ENCODE measurements around the gene CPXM2.

Gene CPXM2

DNA sequence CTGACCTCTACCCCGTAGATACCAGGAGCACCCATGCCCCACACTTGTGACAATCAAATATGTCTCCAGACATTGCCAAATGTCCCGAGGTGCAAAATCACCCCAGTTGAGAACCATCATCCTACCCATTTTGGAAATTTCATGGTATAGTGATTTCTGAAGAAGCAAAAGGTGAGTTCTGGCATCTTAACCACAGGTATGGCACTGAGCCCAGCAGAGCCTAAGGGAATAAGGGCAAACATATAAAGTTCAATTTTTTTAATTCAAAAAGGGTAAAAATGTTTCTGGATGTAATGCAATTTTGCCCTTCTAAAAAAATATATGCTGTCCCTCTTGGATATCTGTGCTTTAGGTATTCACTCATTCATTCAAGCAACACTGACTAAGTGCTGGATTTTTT is 30.5 kb upstream of the CPXM2 start:
- H3K4me1 ChIP-seq = no peaks in the 10 kb centered on the region
- peaks cover 0 to 18% of the 10 kb centered on the region in 2 donors for H3K27me3 ChIP-seq
- H3K36me3 ChIP-seq = no peaks in the 10 kb centered on the region
- no peak for DNase-seq
- TF ChIP-seq, protein P1, sequence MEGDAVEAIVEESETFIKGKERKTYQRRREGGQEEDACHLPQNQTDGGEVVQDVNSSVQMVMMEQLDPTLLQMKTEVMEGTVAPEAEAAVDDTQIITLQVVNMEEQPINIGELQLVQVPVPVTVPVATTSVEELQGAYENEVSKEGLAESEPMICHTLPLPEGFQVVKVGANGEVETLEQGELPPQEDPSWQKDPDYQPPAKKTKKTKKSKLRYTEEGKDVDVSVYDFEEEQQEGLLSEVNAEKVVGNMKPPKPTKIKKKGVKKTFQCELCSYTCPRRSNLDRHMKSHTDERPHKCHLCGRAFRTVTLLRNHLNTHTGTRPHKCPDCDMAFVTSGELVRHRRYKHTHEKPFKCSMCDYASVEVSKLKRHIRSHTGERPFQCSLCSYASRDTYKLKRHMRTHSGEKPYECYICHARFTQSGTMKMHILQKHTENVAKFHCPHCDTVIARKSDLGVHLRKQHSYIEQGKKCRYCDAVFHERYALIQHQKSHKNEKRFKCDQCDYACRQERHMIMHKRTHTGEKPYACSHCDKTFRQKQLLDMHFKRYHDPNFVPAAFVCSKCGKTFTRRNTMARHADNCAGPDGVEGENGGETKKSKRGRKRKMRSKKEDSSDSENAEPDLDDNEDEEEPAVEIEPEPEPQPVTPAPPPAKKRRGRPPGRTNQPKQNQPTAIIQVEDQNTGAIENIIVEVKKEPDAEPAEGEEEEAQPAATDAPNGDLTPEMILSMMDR (IDR thresholded peaks at IDR 0.05) = no peak
- intact Hi-C loops (cut with DNase I; ENCODE audit: low total_unique reads) = no loop called here
- H3K4me3 ChIP-seq = no peak overlapping the region
- H3K27ac ChIP-seq = no peak overlapping the region
- H3K9me3 ChIP-seq = peaks cover 0 to 13% (median 10%) of the 10 kb centered on the region in 3 donors

DNA sequence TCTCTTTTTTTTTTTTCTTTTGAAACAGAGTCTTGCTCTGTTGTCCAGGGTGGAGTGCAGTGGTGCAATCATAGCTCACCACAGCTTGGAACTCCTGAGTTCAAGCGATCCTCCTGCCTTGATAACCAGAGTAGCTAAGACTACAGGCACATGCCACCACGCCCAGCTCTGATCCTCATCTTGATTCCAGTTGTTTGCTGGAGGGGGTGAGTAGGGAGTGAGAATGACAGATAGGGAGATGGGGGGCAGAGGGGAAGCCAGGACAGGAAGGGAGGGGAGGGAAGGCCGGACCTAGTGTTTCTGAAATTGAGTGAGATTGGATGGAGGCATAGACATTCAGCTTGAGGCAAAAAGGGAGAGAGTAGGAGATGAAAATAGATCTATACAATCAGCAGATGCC is 25.2 kb upstream of the CPXM2 start:
- H3K27ac ChIP-seq = no peak overlapping the region
- H3K36me3 ChIP-seq = no peaks in the 10 kb centered on the region
- H3K4me3 ChIP-seq = no peak overlapping the region
- DNase-seq = no peak
- peaks cover 0 to 13% (median 10%) of the 10 kb centered on the region in 3 donors for H3K9me3 ChIP-seq
- intact Hi-C loops (cut with DNase I; ENCODE audit: low total_unique reads) = no loop called here
- TF ChIP-seq, protein P1 (IDR thresholded peaks at IDR 0.05) = no peak
- H3K27me3 ChIP-seq = peaks cover 0 to 37% of the 10 kb centered on the region in 2 donors
- H3K4me1 ChIP-seq = peaks cover 0 to 14% (median 11%) of the 10 kb centered on the region in 4 donors

DNA sequence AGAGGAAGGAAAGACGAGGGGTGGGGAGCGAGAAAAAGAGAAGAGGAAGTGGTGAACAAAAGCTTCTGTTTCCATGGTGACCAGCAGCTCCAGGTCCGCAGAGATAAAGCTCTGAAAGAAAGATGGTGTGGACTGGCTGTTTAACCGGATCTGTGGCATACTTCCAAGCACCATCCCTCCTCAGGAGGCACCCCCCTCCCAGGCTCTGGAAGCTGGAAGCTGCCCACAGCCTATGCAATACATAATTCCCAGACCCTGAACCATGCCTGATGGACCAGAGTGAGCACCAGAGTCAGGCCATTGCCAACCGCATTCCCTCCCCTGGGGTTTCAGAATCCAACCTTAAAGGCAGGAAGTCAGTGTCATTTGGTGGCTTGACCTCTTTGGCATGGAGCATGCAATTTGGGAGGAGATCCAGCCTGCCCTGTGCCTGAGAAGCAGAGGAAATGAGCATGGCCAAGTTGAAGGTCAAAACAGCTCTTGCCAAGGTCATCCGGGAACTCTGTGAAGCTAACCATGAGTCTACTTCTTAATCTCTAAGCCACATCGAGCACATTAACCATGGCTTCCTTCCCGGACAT is 22.2 kb upstream of the CPXM2 start:
- TF ChIP-seq, protein P1 (IDR thresholded peaks at IDR 0.05) = no peak
- Histone ChIP-seq H3K9me3 (peaks cover 0 to under 1% (median 0%) of the 10 kb centered on the region in 3 donors), H3K36me3 (no peaks in the 10 kb centered on the region), H3K27me3 (peaks cover 0 to 49% of the 10 kb centered on the region in 2 donors), H3K4me1 (peaks cover 0 to 16% (median 14%) of the 10 kb centered on the region in 4 donors), H3K27ac (no peak overlapping the region), H3K4me3 (no peak overlapping the region)
- intact Hi-C loops (cut with DNase I; ENCODE audit: low total_unique reads) = no loop called here
- peak; percentile 31 to 77 for DNase-seq

DNA sequence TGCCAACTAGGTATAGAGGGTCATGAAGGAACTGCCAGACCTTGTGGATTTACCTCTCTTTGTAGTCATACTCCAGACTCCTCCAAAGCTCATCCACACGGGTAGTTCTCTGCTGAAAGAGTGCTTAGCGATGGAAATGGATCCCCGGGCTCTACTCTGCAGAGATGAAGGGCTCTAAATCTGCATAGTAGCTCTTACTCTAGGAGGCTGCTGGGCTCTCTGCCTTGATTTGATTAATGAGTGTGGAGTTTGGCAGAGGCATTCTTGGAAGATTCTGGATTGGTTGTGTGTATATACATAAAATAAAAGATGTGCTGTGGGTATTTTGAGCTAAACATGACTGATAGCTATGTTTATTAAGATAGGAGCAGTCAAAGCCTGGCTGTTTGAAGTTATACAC is 21.3 kb upstream of the CPXM2 start:
- H3K4me1 ChIP-seq = peaks cover 0 to 16% (median 14%) of the 10 kb centered on the region in 4 donors
- no peak overlapping the region for H3K4me3 ChIP-seq
- H3K27me3 ChIP-seq = peaks cover 0 to 51% of the 10 kb centered on the region in 2 donors
- DNase-seq = no peak
- no peak overlapping the region for H3K27ac ChIP-seq
- intact Hi-C loops (cut with DNase I; ENCODE audit: low total_unique reads) = no loop called here
- H3K9me3 ChIP-seq = no peaks in the 10 kb centered on the region
- no peaks in the 10 kb centered on the region for H3K36me3 ChIP-seq
- TF ChIP-seq, protein P1 (IDR thresholded peaks at IDR 0.05) = no peak

DNA sequence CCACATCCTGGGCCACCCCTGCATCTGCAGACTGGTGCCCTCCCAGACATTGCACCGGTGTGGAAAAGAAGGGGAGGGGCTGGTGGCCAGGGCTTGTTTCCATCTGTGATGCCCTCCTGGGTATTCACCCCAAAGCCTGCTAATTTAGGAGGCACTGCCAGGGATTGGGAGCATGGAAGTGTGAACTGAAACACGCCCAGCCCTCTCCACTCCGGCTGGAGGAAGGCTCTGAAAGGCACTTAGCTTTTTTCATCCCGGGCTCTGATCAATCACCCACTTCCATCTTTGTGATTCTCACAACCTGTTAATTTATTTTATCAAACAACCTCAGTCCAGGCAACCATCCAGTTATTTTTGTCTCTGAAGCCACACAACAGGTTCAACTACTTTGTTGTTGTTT is 20.9 kb upstream of the CPXM2 start:
- Histone ChIP-seq H3K4me1 (peaks cover 0 to 16% (median 14%) of the 10 kb centered on the region in 4 donors), H3K27me3 (peaks cover 0 to 51% of the 10 kb centered on the region in 2 donors), H3K9me3 (no peaks in the 10 kb centered on the region), H3K27ac (no peak overlapping the region), H3K4me3 (no peak overlapping the region), H3K36me3 (no peaks in the 10 kb centered on the region)
- TF ChIP-seq, protein P1 (IDR thresholded peaks at IDR 0.05) = no peak
- intact Hi-C loops (cut with DNase I; ENCODE audit: low total_unique reads) = no loop called here
- no peak for DNase-seq

Measured in tibial artery (tissue), 4 donors.